Inflammatory macrophage (primary cell): ENCODE measurements around the gene DNAJC9.

Source experiments
- DNase-seq, 2 donors: peaks; one replicate each; pipeline ENCODE4 v3.0.0-alpha.2; 2020 to 2022

The DNAJC9 gene

DNA sequence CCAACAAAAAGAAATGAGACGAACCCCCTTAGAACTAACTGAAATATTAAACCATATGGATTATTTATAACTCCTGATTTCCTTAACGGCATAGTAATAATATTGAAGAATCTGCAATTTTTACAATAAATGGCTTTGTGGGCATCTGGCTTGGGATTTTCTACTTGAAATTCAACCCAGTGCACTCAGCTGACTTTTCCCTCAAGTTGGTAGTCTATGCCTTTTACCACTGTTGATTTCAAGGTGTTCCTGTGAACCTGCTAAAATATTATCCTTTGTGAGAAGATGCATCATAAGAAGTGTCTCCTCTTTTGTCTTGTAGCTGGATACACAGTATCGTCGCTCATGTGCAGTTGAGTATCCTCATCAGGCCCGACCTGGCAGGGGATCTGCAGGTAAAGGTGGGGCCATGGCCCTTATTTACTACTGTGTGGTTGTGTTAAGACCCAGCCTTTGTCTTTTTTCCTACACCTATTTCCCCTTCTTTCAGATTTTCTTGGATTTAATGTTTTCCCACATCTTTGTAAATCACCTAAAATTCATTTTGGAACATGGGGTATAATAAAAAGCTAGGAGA, 8.0 kb downstream of the DNAJC9 start:
- DNase-seq = no peak

DNA sequence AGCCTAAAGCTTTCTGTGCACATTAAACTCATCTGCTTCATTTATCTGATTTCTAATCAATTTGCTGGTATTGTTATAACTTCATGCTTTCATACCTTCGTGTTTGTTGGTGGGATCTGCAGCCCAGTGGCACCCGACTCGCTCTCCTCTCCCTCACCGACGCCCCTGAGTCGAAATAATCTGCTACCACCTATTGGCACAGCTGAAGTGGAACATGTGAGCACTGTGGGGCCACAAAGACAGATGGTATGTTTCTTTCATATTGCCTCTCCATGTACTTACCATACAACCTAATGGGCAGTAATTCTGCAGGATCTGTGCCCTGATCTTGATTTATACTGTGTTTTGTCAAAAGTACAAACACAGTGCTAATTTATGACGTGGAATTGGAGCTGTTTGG, 12.4 kb downstream of the DNAJC9 start:
- no peak for DNase-seq

DNA sequence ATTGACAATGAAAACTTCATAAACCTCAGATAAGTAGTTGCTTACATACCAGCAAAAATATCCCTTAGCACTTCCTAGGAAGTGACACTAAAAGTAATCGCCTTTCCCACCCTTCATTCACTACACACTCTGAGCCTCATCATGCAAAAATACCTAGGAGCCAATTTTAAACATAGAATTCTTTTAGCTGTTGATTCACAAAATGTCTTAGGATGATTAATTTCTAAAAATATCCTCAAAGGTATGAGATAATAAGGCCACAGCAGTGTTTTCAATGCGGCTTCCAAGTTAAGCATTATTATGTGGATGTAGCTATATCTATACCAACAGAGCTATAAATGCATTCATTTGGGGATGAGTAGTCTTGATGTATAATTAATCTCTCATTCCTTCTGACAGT, 13.2 kb downstream of the DNAJC9 start:
- DNase-seq = no peak

DNA sequence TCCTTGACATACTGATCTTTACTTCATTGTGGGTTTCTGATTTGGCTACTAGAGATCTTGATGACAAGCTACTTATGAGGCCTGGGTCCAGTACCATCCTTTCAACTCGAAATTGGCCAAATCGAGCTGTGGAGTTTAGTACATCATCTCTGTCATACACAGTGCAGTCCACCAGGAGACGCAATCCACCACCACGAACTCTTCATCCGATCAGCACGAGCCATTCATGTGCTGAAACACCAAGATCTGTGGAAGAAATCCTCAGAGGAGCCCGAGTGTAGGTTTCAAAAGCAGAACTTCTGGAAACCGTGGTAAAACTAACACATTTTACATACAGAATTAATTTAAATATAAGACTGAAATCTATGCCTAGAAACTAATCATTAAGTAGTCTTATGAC, 14.2 kb downstream of the DNAJC9 start:
- DNase-seq = no peak

DNA sequence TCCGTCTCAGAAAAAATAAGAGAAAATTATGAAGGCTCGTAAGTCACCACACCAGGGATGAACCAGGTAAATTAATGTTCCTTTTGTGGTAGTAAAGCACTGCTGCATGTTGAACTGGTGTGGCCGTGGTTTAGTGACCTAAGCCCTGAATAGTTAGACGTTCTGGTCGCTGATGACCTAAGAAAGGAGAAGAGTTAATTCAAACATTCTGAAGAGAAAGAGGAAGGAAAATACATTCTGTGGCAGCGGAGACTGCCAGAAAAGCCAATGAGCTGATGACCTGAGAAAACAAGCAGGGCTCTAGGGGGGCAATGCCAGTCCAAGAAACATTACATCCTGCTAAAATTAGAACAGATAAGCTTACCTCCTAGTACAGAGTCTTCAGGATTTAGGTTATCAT, 17.5 kb downstream of the DNAJC9 start:
- DNase-seq = peak; percentile 71 to 76

DNA sequence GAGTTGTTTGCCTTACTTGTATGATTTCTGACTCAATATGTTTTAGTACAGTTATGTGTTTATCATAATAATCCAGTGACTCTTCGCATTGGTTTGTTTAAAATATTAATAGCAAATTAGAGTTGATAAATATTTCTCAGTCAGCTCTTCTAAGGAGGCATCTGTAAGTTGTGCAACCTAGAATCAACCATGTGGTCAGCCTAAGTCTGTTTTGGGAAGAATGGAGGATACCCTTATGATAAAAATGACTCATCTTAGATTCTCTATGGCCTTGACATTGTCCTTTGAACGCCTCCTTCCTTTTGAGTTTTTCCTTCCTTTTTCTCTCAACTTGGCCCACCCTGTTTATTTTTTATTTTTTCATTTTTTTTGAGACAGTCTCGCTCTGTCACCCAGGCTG, 18.8 kb downstream of the DNAJC9 start:
- DNase-seq = peak; percentile 70 to 74

DNA sequence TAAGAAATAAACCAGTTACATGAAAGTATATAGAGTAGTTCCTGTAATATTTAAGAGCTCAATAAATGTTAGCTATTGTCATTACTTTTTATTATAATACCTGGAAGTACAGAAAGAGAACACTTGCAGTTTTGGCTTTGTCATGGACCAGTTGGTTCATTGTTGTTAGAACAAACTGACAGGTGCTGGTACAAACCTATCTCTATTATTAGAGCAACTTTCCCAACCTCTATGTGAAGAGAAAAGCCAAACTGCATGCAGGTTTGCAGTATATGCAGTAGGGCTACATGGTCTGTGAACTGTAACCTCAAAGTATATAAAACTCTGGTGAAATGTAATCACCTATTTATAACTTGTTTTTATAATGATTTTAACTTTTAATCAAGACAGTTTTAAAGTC, 20.4 kb downstream of the DNAJC9 start:
- no peak for DNase-seq

DNA sequence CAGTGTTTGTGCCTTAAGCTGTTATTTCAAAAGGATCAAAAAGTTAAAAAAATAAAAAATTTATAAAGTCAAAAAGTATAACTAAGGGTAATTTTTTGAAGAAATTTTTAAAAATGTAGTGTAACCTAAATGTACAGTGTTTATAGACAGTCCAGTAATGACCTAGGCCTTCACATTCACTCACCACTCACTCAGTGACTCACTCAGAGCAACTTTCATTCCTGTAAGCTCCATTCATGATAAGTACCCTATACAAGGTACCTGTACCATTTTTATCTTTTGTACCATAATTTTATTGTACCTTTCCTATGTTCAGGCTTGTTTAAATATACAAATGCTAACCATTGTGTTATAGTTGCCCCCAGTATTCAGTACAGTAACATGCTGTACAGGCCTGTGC, 21.5 kb downstream of the DNAJC9 start:
- no peak for DNase-seq

DNA sequence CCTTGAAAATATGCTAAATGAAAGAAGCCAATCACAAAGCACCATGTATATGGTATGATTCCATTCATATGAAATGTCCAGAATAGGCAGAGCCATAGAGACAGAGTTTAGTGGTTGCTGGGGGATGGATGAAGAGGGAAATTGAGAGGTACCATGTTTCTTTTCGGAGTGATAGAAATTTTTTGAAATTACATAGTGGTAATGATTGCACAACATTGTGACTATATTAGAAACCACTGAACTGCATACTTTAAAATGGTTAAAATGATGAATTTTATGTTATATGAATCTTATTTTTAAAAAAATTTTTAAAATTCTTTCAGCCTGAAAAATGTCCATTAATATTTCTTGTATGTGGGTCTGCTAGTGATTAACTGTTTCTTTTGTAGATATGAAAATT, 26.1 kb downstream of the DNAJC9 start:
- no peak for DNase-seq

DNA sequence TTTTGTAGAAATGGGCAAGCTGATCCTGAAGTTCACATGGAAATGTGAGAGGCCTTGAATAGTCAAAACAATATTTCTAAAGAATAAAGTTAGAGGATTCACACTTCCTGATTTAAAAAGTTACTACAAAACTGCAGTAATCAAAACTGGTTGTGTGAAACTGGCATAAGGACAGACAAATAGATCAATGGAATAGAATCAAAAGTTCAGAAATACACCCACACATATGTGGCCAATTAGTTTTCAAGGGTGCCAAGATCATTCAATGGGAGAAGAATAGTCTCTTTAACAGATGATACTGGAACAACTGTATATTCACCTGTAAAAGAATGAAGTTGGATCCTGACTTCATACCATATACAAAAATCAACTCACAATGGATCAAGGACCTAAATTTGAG, 27.7 kb downstream of the DNAJC9 start:
- no peak for DNase-seq

DNA sequence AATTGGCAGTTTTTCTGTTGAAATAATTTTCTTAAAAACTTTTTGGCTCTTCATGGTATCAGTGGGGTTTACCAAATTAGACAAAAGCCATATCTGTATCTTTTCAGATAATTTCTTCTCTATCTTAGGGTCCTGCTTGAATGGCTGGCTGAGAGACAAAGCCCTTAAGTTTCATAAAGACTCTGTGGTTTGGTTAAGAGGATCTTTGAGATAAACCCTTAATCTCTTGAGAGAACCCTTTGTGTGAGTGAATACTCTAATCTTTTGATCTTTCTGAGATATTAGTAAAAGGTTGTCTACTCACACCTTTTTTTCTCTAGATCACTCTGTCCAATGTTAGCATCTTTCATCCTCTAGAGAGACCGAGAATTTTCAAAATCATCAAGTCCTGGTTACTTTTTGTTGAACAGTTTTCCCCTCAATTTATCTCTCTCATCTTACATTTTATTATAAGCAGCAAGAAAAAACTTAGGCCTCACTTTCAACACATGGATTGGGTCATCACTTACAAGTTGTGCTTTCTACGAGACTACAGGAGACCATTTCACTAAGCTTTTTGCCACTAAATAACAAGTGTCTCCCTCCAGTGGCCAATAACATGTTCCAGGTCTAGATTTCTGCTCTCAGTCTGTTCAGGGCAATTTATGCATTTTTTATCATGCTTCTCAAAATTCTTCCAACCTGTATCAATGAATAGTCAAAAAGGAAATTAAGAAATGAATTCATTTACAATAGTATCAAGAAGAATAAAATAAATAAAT, 28.4 kb downstream of the DNAJC9 start:
- DNase-seq = peak; percentile 26 to 32

DNA sequence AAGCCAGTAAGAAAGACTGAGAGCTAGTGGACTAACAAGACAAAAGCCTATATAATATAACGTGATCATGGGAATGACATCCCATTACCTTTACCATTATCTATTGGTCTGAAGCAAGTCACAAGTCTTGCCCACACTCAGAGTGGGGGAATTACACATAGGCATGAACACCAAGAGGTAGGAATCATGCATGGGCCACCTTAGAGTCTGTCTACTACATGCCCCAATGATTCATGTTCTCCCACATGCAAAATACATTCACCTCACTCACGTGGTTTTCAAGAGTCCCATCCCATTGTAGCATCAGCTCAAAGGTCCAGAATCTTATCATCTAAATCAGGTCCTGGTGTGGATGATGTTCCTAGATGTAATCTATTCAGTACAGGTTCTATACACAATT, 29.4 kb downstream of the DNAJC9 start:
- no peak for DNase-seq

DNA sequence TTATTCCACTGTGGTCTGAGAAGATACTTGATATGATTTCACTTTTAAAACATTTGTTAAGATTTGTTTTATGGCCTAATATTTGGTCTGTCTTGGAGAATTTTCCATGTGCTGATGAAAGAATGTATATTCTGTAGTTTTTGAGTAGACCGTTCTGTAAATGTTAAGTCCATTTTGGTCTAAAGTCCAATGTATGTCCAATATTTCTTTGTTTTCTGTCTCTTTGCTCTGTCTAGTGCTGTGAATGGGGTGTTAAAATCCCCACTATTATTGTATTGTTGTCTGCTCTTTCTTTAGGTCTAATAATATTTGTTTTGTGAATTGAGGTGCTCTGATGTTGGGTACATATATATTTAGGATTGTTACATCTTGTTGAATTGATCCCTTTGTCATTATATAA, 31.3 kb downstream of the DNAJC9 start:
- no peak for DNase-seq

DNA sequence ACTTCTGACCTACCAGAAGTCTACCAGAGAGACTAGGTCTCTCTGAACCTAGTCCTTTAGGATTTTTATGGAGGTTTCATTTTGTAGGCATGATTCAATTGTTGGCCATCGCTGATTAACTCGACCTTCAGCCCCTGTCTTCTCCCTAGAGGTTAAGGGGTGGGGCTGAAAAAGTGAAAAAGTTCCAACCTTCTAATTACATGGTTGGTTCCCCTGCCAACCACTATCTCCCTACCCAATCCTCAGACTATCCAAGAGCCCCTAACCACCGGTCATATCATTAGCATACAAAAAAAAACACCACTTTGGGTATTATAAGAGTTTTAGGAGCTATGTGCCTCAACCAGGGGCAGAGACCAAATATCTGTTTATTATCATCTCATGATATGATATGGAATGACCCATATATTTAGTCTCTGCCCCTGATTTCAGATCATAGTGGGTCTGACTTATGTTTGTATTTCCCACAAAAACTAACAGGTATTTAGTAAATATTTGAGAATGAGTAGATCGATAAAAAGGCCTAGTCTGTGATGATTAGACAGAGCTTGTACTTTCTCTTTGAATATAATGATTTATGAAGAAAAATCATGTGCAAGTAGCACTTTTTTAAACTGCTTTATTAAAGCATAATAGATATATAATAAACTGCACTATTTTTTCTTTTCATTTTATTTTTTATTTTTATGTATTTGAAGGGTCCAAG, 35.8 kb downstream of the DNAJC9 start:
- no peak for DNase-seq

DNA sequence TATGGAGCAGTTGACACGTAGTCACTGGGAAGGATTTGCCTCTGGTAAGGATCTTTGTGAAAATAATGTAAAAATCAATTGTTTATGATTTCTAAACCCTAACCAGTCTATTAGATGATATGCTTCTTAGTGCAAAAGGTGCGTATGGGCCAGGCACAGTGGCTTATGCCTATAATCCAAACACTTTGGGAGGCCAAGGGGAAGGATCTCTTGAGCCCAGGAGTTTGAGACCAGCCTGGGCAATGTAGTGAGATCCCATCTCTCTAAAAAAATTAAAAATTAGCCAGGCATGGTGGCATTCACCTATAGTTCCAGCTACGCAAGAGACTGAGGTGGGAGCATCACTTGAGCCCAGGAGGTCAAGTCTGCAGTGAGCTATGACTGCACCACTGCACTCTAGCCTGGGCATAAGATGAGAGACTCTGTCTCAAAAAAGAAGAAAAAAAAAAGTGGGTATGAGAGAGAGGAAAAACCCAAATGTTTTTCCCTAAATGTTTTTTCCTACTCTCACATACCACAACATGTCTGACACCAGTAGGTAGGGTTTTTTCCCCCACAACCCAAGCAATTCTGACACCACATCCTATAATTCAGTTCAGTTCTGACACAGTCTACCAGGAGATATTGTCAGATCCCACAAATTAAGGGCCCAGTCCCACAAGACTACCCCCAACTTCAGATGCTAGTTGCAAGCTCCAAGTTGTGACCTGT, 36.5 kb downstream of the DNAJC9 start:
- DNase-seq = no peak

DNA sequence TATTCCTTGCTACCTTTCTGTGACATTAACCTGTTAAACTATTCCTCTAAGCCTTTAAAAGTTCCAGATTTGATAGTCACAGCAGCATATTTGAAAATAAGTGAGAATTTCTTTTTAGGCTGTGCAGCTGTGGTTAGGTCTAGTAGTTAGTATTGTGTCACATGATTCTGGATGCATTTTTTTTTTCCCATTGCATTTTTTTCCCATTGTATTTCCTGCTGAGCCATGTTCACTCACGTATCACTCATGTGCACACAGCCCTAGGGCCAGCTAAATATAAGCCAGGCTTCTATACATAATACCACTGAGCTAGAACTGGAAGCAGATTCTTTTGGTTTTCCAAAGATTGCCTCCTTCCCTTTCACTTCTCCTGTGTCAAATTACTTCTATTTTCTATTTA, 37.4 kb downstream of the DNAJC9 start:
- DNase-seq = no peak

DNA sequence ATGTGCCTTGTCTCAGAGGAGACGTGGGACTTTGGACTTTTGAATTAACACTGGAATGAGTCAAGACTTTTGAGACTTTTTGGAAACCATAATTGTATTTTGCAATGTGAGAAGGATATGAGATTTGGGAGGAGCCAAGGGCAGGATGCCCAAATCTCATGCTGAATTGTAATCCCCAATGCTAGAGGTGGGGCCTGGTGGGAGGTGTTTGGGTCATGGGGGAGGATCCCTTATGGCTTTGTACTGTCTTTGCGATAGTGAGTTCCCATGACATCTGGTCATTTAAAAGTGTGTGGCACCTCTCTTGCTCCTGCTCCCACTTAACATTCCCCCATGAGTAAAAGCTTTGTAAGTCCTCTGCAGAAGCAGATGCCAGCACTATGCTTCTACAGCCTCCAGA, 39.2 kb downstream of the DNAJC9 start:
- no peak for DNase-seq

DNA sequence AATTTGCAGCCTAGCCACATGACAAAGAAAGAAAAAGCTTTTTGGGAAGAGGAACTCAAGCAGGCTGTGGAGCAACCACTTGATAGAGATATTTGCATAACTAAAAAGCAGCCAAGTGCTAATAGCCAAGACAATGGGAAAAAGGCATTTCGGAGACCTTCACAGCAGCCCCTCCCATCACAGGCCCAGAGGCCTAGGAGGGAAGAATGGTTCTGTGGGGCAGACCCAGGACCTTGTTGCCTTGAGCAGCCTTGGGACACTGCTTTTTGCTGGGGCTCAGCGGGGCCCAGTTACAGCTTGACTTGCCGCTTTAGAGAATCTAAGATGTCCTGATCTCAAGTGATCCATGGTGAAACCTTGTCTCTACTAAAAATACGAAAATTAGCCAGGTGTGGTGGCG, 40.7 kb downstream of the DNAJC9 start:
- DNase-seq = peak in 1 of 2 donors; percentile 15

DNA sequence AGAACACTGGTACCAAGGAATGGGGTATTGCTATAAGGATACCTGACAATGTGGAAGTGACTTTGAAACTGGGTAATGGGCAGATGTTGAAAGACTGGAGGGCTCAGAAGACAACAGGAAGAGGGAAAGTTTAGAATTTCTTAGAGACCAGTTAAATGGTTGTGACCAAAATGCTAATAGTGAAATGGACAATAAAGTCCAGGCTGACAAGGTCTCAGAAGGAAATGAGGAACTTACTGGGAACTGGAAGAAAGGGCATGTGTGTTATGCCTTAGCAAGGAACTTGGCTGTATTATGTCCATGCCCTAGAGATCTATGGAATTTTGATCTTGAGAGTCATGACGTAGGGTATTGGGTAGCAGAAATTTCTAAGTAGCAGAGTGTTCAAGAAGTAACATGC, 41.2 kb downstream of the DNAJC9 start:
- peak; percentile 40 to 53 for DNase-seq

DNA sequence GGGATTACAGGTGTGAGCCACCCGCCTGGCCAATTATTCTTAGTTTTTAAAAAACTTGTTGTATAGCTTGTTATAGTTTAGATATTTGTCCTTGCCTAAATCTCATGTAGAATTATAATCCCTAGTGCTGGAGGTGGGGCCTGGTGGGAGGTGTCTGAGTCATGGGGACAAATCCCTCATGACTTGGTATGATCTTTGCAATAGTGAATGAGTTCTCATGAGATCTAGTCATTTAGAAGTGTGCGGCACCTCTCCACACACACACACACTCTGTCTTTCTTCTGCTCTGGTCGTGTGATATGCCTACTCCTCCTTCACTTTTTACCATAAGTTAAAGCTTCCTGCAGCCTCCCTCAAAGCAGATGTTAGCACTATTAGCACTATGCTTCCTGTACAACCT, 42.0 kb downstream of the DNAJC9 start:
- DNase-seq = peak; percentile 26 to 57
